Liver (tissue), 9 donors: ENCODE results near the gene CLIP2. TPM values are rescaled to one million over a fixed set of nuclear protein-coding genes. Genes with fewer than 3 reads are reported as not detected.

ENCODE experiments used
- DNase-seq: peaks from one replicate; pipeline ENCODE4 v3.0.0-alpha.2; 2017; ENCODE audit warnings: low spot score
- H3K27ac ChIP-seq, 2 donors: one replicate each; pipeline ENCODE4 v1.7.0; 2013; ENCODE audit warnings: inconsistent platforms in 2 of 2, low read length in 2 of 2, control low read depth in 1 of 2, low read depth in 1 of 2, mild to moderate bottlenecking in 1 of 2
- H3K27me3 ChIP-seq, 4 donors: one replicate each; pipeline versions ENCODE4 v1.6.1 to v1.7.0; 2013; ENCODE audit warnings: low read length in 3 of 4, inconsistent platforms in 1 of 4, mild to moderate bottlenecking in 1 of 4, moderate library complexity in 1 of 4; ENCODE audit not compliant: control insufficient read depth in 4 of 4, insufficient read depth in 4 of 4
- H3K36me3 ChIP-seq, 4 donors: one replicate each; pipeline versions ENCODE4 v1.6.1 to v1.7.0; 2013; ENCODE audit warnings: low read length in 3 of 4, mild to moderate bottlenecking in 3 of 4, low read depth in 1 of 4, moderate library complexity in 1 of 4; ENCODE audit not compliant: control insufficient read depth in 4 of 4, insufficient read depth in 3 of 4
- H3K4me1 ChIP-seq, 4 donors: one replicate each; pipeline versions ENCODE4 v1.6.1 to v1.7.0; 2013; ENCODE audit warnings: low read length in 3 of 4, mild to moderate bottlenecking in 3 of 4, moderate library complexity in 1 of 4; ENCODE audit not compliant: control insufficient read depth in 4 of 4, insufficient read depth in 4 of 4
- H3K4me3 ChIP-seq, 3 donors: one replicate each; pipeline versions ENCODE4 v1.6.1 to v1.7.0; 2013; ENCODE audit warnings: low read length in 3 of 3, control low read depth in 1 of 3, low read depth in 1 of 3, mild to moderate bottlenecking in 1 of 3
- H3K9ac ChIP-seq, 2 donors: one replicate each; pipeline ENCODE4 v1.7.0; 2013; ENCODE audit warnings: low read length in 2 of 2, mild to moderate bottlenecking in 2 of 2, moderate library complexity in 2 of 2, control low read depth in 1 of 2, low read depth in 1 of 2
- H3K9me3 ChIP-seq, 4 donors: one replicate each; pipeline versions ENCODE4 v1.6.1 to v1.7.0; 2013; ENCODE audit warnings: low read length in 3 of 4; ENCODE audit not compliant: control insufficient read depth in 4 of 4
- FOXA2 ChIP-seq: IDR thresholded peaks from 2 replicates; pipeline ENCODE4 v1.6.1; 2016; ENCODE audit warnings: antibody characterized with exemption
- GABPA ChIP-seq, 2 donors: IDR thresholded peaks in 1 of 2; conservative IDR thresholded peaks in 1 of 2; 2 replicates each; pipeline ENCODE4 v1.6.1; 2016; ENCODE audit warnings: antibody characterized with exemption in 2 of 2, mild to moderate bottlenecking in 1 of 2, moderate library complexity in 1 of 2
- HNF4A ChIP-seq, 2 donors: conservative IDR thresholded peaks; 2 replicates each; pipeline ENCODE4 v1.6.1; 2016; ENCODE audit warnings: antibody characterized with exemption in 2 of 2, mild to moderate bottlenecking in 2 of 2
- HNF4G ChIP-seq: IDR thresholded peaks from 2 replicates; pipeline ENCODE4 v1.6.1; 2016; ENCODE audit warnings: antibody characterized with exemption
- JUND ChIP-seq, 2 donors: IDR thresholded peaks; 2 replicates each; pipeline ENCODE4 v1.6.1; 2016; ENCODE audit warnings: antibody characterized with exemption in 2 of 2
- NR2F2 ChIP-seq: IDR thresholded peaks from 2 replicates; pipeline ENCODE4 v1.6.1; 2016; ENCODE audit warnings: antibody characterized with exemption
- RAD21 ChIP-seq, 2 donors: IDR thresholded peaks; 2 replicates each; pipeline ENCODE4 v1.6.1; 2016; ENCODE audit warnings: antibody characterized with exemption in 2 of 2, mild to moderate bottlenecking in 2 of 2
- SP1 ChIP-seq: IDR thresholded peaks from 2 replicates; pipeline ENCODE4 v1.6.1; 2018; ENCODE audit warnings: antibody characterized with exemption, mild to moderate bottlenecking
- TAF1 ChIP-seq: conservative IDR thresholded peaks from 2 replicates; pipeline ENCODE4 v1.6.1; 2016; ENCODE audit warnings: antibody characterized with exemption, mild to moderate bottlenecking
- YY1 ChIP-seq: IDR thresholded peaks from 2 replicates; pipeline ENCODE4 v1.6.1; 2016; ENCODE audit warnings: antibody characterized with exemption, mild to moderate bottlenecking
- WGBS: extraction: QIAGEN DNeasy Blood & Tissue Kit; methylation state at CpG from one replicate; pipeline ENCODE4 v1.1.7; 2013; 5-methylcytosine and 5-hydroxymethylcytosine counted together
- polyA plus RNA-seq, 2 donors: library from polyadenylated mRNA; stranded (reverse) in 1 of 2; unstranded in 1 of 2; fragments of 200-250 nt in 1 of 2; fragments of >200 nt in 1 of 2; fragmentation: Nextera tagmentation in 1 of 2; extraction: Ambion mirVana in 1 of 2; gene quantifications; one replicate each; pipeline versions ENCODE4 v1.2.1 to v1.2.3, GENCODE V29; 2013 to 2015
- total RNA-seq, 2 donors: library from RNA; depleted of rRNA; stranded (reverse); fragments of >200 nt; gene quantifications; one replicate each; pipeline ENCODE4 v1.2.3, GENCODE V29; 2014
- TF ChIP-seq, protein P1 (sequence below): IDR thresholded peaks from 2 replicates; pipeline ENCODE4 v1.6.1; 2016; ENCODE audit warnings: antibody characterized with exemption, mild to moderate bottlenecking
- TF ChIP-seq, protein P2 (sequence below): IDR thresholded peaks from 2 replicates; pipeline ENCODE4 v1.6.1; 2016; ENCODE audit warnings: antibody characterized with exemption
- donor health status: healthy.
- donor health status: healthy.
- donor health status: healthy.
- donor health status: healthy.
- donor health status: healthy.

CLIP2 gene
- total and polyA plus RNA-seq, 4 donors = 1.4 to 6.3 (median 2.5) TPM

DNA sequence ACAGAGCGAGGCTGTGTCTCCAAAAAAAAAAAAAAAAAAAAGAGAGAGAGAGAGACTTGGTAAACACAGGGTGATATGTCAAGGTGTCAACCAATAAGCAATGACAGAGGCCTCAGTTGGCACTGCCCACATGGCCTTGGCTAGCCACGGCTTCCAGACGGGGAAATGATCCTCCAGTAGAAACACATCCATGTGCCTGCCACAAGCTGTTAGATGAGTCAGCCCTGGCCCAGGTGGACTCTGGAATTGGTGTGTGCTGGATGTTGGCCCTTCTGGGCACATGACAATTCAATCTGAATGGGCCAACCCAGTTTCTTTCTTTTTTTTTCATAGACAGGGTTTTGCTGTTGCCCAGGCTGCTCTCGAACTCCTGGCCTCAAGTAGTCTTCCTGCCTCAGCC, 48.7 kb upstream of the CLIP2 start (continued):
- TF ChIP-seq GABPA (IDR thresholded peaks at IDR 0.05 in 1 of 2, conservative IDR thresholded peaks at IDR 0.05 in 1 of 2) = peak in 1 of 2 donors; percentile 59
- TF ChIP-seq JUND (IDR thresholded peaks at IDR 0.05) = peak; percentile 91 to 98
- peak; percentile 21 to 22 for TF ChIP-seq RAD21 (IDR thresholded peaks at IDR 0.05)

GRCh38 chr7:74242122-74242443, 47.1 kb upstream of the CLIP2 start:
- H3K4me3 ChIP-seq = no peak overlapping the region
- no peak overlapping the region for H3K9ac ChIP-seq
- H3K27me3 ChIP-seq = no peaks in the 10 kb centered on the region
- no peaks in the 10 kb centered on the region for H3K9me3 ChIP-seq
- H3K4me1 ChIP-seq = peaks cover 2 to 9% (median 7%) of the 10 kb centered on the region in 4 donors
- H3K27ac ChIP-seq = no peak overlapping the region
- WGBS = 93% methylated on average over 6 of the region's 6 CpGs
- DNase-seq = no peak
- peaks cover 14 to 52% (median 28%) of the 10 kb centered on the region in 4 donors for H3K36me3 ChIP-seq
- TF ChIP-seq YY1 = no peak
- no peak for TF ChIP-seq HNF4A (conservative IDR thresholded peaks at IDR 0.05)
- TF ChIP-seq, protein P1, sequence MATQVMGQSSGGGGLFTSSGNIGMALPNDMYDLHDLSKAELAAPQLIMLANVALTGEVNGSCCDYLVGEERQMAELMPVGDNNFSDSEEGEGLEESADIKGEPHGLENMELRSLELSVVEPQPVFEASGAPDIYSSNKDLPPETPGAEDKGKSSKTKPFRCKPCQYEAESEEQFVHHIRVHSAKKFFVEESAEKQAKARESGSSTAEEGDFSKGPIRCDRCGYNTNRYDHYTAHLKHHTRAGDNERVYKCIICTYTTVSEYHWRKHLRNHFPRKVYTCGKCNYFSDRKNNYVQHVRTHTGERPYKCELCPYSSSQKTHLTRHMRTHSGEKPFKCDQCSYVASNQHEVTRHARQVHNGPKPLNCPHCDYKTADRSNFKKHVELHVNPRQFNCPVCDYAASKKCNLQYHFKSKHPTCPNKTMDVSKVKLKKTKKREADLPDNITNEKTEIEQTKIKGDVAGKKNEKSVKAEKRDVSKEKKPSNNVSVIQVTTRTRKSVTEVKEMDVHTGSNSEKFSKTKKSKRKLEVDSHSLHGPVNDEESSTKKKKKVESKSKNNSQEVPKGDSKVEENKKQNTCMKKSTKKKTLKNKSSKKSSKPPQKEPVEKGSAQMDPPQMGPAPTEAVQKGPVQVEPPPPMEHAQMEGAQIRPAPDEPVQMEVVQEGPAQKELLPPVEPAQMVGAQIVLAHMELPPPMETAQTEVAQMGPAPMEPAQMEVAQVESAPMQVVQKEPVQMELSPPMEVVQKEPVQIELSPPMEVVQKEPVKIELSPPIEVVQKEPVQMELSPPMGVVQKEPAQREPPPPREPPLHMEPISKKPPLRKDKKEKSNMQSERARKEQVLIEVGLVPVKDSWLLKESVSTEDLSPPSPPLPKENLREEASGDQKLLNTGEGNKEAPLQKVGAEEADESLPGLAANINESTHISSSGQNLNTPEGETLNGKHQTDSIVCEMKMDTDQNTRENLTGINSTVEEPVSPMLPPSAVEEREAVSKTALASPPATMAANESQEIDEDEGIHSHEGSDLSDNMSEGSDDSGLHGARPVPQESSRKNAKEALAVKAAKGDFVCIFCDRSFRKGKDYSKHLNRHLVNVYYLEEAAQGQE = no peak
- TF ChIP-seq TAF1 = no peak
- TF ChIP-seq, protein P2, sequence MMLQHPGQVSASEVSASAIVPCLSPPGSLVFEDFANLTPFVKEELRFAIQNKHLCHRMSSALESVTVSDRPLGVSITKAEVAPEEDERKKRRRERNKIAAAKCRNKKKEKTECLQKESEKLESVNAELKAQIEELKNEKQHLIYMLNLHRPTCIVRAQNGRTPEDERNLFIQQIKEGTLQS = no peak
- no peak for TF ChIP-seq HNF4G

DNA sequence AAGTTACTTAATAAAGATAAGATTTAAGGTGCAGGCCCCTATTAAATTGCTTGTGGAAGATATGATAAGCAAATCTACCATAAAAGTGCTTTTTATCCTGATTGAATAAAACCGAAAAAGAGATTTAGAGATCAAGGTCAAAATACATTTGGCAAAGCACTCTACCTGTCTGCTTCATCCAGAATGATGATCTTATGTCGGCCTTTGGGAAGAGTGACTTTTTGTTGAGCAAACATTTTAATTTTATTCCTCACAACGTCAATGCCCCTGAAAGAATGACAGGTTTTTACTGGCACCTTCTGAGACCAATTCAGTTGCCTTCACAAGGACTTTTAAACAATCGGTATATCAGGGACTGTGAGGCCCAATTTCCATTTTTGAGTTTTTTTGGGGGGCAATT, 42.7 kb upstream of the CLIP2 start:
- peaks cover 0 to 13% (median 11%) of the 10 kb centered on the region in 4 donors for H3K4me1 ChIP-seq
- no peak for DNase-seq
- no peak overlapping the region for H3K27ac ChIP-seq
- H3K9ac ChIP-seq = no peak overlapping the region
- H3K36me3 ChIP-seq = peaks cover 8 to 38% (median 16%) of the 10 kb centered on the region in 4 donors
- H3K4me3 ChIP-seq = no peak overlapping the region
- no peaks in the 10 kb centered on the region for H3K9me3 ChIP-seq
- no peaks in the 10 kb centered on the region for H3K27me3 ChIP-seq
- 44% methylated on average over 4 of the region's 4 CpGs for WGBS
- TF ChIP-seq NR2F2 = no peak
- TF ChIP-seq FOXA2 = no peak

- no peak overlapping the region for H3K27ac ChIP-seq
- no peak overlapping the region for H3K9ac ChIP-seq
- H3K36me3 ChIP-seq = peaks cover 2 to 24% (median 8%) of the 10 kb centered on the region in 4 donors
- H3K27me3 ChIP-seq = no peaks in the 10 kb centered on the region
- no peak for DNase-seq
- H3K9me3 ChIP-seq = no peaks in the 10 kb centered on the region
- H3K4me1 ChIP-seq = peaks cover 0 to 20% (median 11%) of the 10 kb centered on the region in 4 donors
- no peak for TF ChIP-seq SP1
- TF ChIP-seq, protein P2 = no peak
- no peak overlapping the region for H3K4me3 ChIP-seq
- 97% methylated on average over 6 of the region's 6 CpGs for WGBS
Observed at GRCh38 chr7:74248156-74248555, 41.1 kb upstream of the CLIP2 start.
